Suprapubic skin (tissue), 4 donors: ENCODE measurements around the gene CTNNBL1. TPM values are rescaled to one million over a fixed set of nuclear protein-coding genes. Genes with fewer than 3 reads are reported as not detected.
A peak's percentile ranks its signal among the peaks of the same experiment; 100 is the strongest.

Experiments used
- DNase-seq, 2 donors: peaks; one replicate each; pipeline ENCODE4 v3.0.0-alpha.2; 2019; ENCODE audit warnings: low spot score in 2 of 2
- H3K27ac ChIP-seq: fragments of 200-600 bp; sonication (generic); one replicate; pipeline ENCODE4 v1.5.1; 2019
- H3K27me3 ChIP-seq: fragments of 200-600 bp; sonication (generic); one replicate; pipeline ENCODE4 v1.5.1; 2019
- H3K36me3 ChIP-seq: fragments of 200-600 bp; sonication (generic); one replicate; pipeline ENCODE4 v1.5.1; 2019
- H3K4me1 ChIP-seq: fragments of 200-600 bp; sonication (generic); one replicate; pipeline ENCODE4 v1.5.1; 2019
- H3K4me3 ChIP-seq: fragments of 200-600 bp; sonication (generic); one replicate; pipeline ENCODE4 v1.5.1; 2019; ENCODE audit warnings: mild to moderate bottlenecking
- H3K9me3 ChIP-seq: fragments of 200-600 bp; sonication (generic); one replicate; pipeline ENCODE4 v1.5.1; 2019
- CTCF ChIP-seq, 2 donors: fragments of 200-600 bp in 1 of 2; fragments of 450-650 bp in 1 of 2; sonication (generic) in 1 of 2; IDR thresholded peaks; one replicate each; pipeline ENCODE4 v1.5.1; 2016 to 2019; ENCODE audit warnings: antibody characterized with exemption in 2 of 2, mild to moderate bottlenecking in 1 of 2, moderate library complexity in 1 of 2
- EP300 ChIP-seq: sonication (generic); formaldehyde crosslinking; IDR thresholded peaks from one replicate; pipeline ENCODE4 v1.6.1; 2017; ENCODE audit warnings: antibody characterized with exemption
- POLR2A ChIP-seq, 2 donors: fragments of 450-650 bp; IDR thresholded peaks; one replicate each; pipeline ENCODE4 v1.6.1; 2017; ENCODE audit warnings: antibody characterized with exemption in 2 of 2, mild to moderate bottlenecking in 2 of 2, moderate library complexity in 2 of 2
- POLR2AphosphoS5 ChIP-seq, 3 donors: sonication (generic); formaldehyde crosslinking; IDR thresholded peaks; one replicate each; pipeline ENCODE4 v1.6.1; 2017; ENCODE audit warnings: antibody characterized with exemption in 3 of 3
- WGBS: methylation state at CpG from one replicate; pipeline ENCODE4 v1.1.5; 2018; 5-methylcytosine and 5-hydroxymethylcytosine counted together
- total RNA-seq, 4 donors: library from RNA; depleted of rRNA; stranded (reverse); fragments of >200 nt; gene quantifications; one replicate each; pipeline ENCODE4 v1.1.0, GENCODE V29; 2016

Gene CTNNBL1, protein sequence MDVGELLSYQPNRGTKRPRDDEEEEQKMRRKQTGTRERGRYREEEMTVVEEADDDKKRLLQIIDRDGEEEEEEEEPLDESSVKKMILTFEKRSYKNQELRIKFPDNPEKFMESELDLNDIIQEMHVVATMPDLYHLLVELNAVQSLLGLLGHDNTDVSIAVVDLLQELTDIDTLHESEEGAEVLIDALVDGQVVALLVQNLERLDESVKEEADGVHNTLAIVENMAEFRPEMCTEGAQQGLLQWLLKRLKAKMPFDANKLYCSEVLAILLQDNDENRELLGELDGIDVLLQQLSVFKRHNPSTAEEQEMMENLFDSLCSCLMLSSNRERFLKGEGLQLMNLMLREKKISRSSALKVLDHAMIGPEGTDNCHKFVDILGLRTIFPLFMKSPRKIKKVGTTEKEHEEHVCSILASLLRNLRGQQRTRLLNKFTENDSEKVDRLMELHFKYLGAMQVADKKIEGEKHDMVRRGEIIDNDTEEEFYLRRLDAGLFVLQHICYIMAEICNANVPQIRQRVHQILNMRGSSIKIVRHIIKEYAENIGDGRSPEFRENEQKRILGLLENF
- 10 to 100 TPM; 17.2 to 27.4 (median 26.1) TPM for total RNA-seq

DNA sequence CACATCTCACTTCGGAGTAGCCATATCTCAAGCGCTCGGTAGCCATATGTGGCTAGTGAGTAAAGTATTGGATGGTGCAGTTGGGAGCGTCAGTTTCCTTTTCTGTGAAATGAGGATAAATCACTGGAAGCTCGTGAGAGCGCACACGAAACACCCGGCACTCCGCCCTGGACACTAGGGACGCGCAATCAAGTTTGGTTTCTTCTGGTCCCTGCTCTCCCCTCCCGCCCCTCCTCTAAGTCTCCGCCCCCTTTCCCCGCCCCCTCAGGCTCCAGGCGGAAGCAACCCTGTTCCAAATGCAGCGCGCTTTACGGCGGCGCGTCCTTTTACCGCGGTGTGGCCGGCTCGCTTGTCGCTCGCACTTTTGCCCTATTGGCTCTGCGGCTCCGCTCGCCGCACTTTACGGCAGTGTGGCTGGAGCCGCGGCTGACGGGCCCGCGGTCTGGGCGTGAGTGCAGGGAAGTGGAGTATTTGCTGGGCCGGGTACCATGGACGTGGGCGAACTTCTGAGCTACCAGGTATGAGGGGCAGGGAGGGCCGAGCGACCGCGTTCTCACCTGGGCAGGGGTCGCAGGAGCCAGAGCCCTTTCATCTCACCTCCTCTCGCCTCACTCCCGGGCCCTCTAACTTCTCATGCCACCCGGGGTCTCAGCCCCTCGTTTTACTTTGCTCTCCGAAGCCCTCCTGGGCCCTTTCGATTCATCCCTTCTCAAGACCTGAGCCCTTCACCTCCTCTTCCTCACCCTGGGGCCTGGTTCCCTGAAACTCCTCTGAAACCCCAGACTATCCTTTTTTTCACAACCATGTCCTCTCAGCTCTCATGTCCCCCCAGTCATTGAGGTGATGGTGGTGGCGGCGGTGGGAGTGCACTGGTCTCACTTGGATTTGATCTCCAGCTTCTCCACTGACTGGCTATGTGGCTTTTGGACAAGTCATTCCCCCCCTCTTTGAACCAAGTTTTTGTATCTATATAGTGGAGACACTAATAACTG, at the start of gene CTNNBL1:
Gene CTNNBL1, plus strand, starts transcription at position 396 of the 992 bp plus-strand sequence. Its CDS starts 93 bp downstream, at position 489.
- TF ChIP-seq CTCF (IDR thresholded peaks at IDR 0.05) = no peak
- peak in 1 of 3 donors; percentile 75 for TF ChIP-seq POLR2AphosphoS5 (IDR thresholded peaks at IDR 0.05)
- TF ChIP-seq POLR2A (IDR thresholded peaks at IDR 0.05) = peak in 1 of 2 donors; percentile 50
- no peak for TF ChIP-seq EP300
- Histone ChIP-seq H3K4me3 (peak within 1 kb of the TSS; percentile 71), H3K27ac (no peak within 1 kb of the TSS), H3K36me3 (no peaks in the 10 kb centered on the region), H3K9me3 (no peaks in the 10 kb centered on the region), H3K27me3 (peaks cover 12% of the 10 kb centered on the region), H3K4me1 (peaks cover 16% of the 10 kb centered on the region)
- 2% methylated on average over 47 of the region's 54 CpGs for WGBS
- DNase-seq = peak; percentile 97 to 98

DNA sequence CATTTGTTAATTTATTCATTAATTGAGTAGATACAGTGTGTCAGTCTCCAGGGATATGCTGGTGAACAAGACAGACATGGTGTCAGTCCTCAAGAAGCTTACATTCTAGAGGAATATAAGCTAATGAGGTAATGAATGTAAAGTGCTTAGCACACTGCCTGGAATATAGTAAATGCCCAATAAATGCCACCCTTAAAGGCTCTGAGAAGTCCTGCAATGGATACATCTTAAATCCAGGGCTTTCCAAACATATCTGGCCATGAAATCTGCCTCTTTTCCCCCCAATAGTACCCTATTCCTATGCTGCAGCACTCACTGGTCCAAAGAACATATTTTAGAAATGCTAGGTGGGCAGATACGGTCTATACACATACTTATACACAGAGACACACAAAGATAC, 49.2 kb upstream of the CTNNBL1 start:
- H3K9me3 ChIP-seq = no peaks in the 10 kb centered on the region
- WGBS = 86% methylated on average over 1 of the region's 1 CpG
- H3K27me3 ChIP-seq = peaks cover 46% of the 10 kb centered on the region
- no peak overlapping the region for H3K4me3 ChIP-seq
- no peak for DNase-seq
- H3K27ac ChIP-seq = no peak overlapping the region
- peaks cover 3% of the 10 kb centered on the region for H3K4me1 ChIP-seq
- H3K36me3 ChIP-seq = no peaks in the 10 kb centered on the region
- TF ChIP-seq EP300 (no peak), POLR2A (IDR thresholded peaks at IDR 0.05) (no peak), POLR2AphosphoS5 (IDR thresholded peaks at IDR 0.05) (no peak), CTCF (IDR thresholded peaks at IDR 0.05) (no peak)

DNA sequence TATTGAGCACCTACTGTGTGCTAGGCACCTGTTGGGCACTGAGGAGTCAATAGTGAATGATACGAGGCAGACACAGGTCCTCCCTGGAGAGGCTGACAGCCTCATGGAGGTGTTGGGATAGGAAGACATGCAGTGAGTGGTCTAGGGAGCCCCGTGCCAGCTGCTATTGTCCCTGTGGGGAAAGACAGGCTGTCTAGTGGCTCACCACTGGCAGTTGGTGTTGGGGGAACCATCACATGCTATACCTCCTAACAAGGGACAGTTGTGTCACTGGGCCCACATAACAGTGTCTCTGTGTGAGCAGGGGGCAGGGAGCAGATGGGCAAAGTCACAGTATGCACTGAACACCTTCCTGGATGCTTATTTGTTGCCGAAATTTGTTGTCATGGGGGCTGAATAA, 45.9 kb upstream of the CTNNBL1 start:
- Histone ChIP-seq H3K4me3 (no peak overlapping the region), H3K27me3 (peaks cover 21% of the 10 kb centered on the region)

DNA sequence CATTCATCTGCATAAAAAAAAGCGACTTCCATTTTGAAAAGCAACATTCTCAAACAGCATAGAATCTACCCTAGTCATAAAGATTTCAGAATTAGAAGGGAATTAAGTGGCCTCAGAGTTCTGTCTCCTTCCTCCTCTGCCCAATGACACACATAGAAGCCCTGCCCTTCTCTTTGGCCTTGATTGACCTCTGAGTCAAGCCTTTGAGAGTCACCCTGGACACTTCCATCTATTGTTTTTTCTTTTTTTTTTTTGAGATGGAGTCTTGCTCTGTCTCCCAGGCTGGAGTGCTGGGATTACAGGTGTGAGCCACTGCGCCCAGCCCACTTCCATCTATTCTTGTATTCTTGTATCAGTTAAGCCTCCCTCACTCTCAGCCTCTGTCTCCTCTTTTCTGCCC, 44.8 kb upstream of the CTNNBL1 start:
- DNase-seq = no peak
- Histone ChIP-seq H3K27ac (no peak overlapping the region), H3K9me3 (no peaks in the 10 kb centered on the region), H3K4me3 (no peak overlapping the region), H3K36me3 (no peaks in the 10 kb centered on the region), H3K27me3 (peaks cover 12% of the 10 kb centered on the region), H3K4me1 (peaks cover 3% of the 10 kb centered on the region)
- WGBS = 53% methylated on average over 2 of the region's 2 CpGs
- TF ChIP-seq EP300 = no peak
- TF ChIP-seq POLR2A (IDR thresholded peaks at IDR 0.05) = no peak
- no peak for TF ChIP-seq CTCF (IDR thresholded peaks at IDR 0.05)
- no peak for TF ChIP-seq POLR2AphosphoS5 (IDR thresholded peaks at IDR 0.05)

More for the DNA sequence above, 45.9 kb upstream of the CTNNBL1 start:
- peaks cover 3% of the 10 kb centered on the region for H3K4me1 ChIP-seq
- no peak for DNase-seq
- H3K27ac ChIP-seq = no peak overlapping the region
- TF ChIP-seq POLR2AphosphoS5 (IDR thresholded peaks at IDR 0.05) (no peak), CTCF (IDR thresholded peaks at IDR 0.05) (no peak), EP300 (no peak), POLR2A (IDR thresholded peaks at IDR 0.05) (no peak)
- no peaks in the 10 kb centered on the region for H3K36me3 ChIP-seq
- WGBS = 66% methylated on average over 3 of the region's 3 CpGs
- no peaks in the 10 kb centered on the region for H3K9me3 ChIP-seq
